ENCODE measurements around the gene CASS4. TPM values are rescaled to one million over a fixed set of nuclear protein-coding genes. Genes with fewer than 3 reads are reported as not detected.

The CASS4 gene
- total RNA-seq, 1 donor from 2014 or later: 1.2 TPM

- peak in 1 of 2 donors; percentile 66 for DNase-seq (ENCODE audit: low read depth in 2 of 2)
Measured at GRCh38 chr20:56443654-56444540, 31.8 kb downstream of the CASS4 start.

- DNase-seq (ENCODE audit: low read depth in 2 of 2): no peak
Measured at GRCh38 chr20:56445130-56445529, 33.1 kb downstream of the CASS4 start.

- DNase-seq (ENCODE audit: low read depth in 2 of 2): no peak
Measured at GRCh38 chr20:56445540-56445939, 33.5 kb downstream of the CASS4 start.

- DNase-seq (ENCODE audit: low read depth in 2 of 2): no peak
Measured at GRCh38 chr20:56447227-56447626, 35.2 kb downstream of the CASS4 start.

- DNase-seq (ENCODE audit: low read depth in 2 of 2): no peak
Measured at GRCh38 chr20:56449459-56449858, 37.4 kb downstream of the CASS4 start.

- DNase-seq (ENCODE audit: low read depth in 2 of 2): no peak
Measured at GRCh38 chr20:56451056-56451765, 39.2 kb downstream of the CASS4 start.

GRCh38 chr20:56453352-56453751 is 41.3 kb downstream of the CASS4 start:
- DNase-seq (ENCODE audit: low read depth in 2 of 2): no peak

- no peak for DNase-seq (ENCODE audit: low read depth in 2 of 2)
Measured at GRCh38 chr20:56454754-56455153, 42.7 kb downstream of the CASS4 start.

GRCh38 chr20:56458206-56458821 is 46.3 kb downstream of the CASS4 start:
- DNase-seq (ENCODE audit: low read depth in 2 of 2): no peak

GRCh38 chr20:56460459-56460858 is 48.4 kb downstream of the CASS4 start:
- DNase-seq (ENCODE audit: low read depth in 2 of 2): no peak

GRCh38 chr20:56461576-56461975 is 49.5 kb downstream of the CASS4 start:
- no peak for DNase-seq (ENCODE audit: low read depth in 2 of 2)

GRCh38 chr20:56463428-56463827 is 51.4 kb downstream of the CASS4 start:
- DNase-seq (ENCODE audit: low read depth in 2 of 2): no peak

- DNase-seq (ENCODE audit: low read depth in 2 of 2): no peak
Measured at GRCh38 chr20:56465997-56466396, 53.9 kb downstream of the CASS4 start.

GRCh38 chr20:56467968-56468315 is 55.9 kb downstream of the CASS4 start:
- no peak for DNase-seq (ENCODE audit: low read depth in 2 of 2)

- peak; percentile 96 to 98 for DNase-seq (ENCODE audit: low read depth in 2 of 2)
Measured at GRCh38 chr20:56468316-56469076, 56.4 kb downstream of the CASS4 start, which contains the start of gene RTF2. Gene RTF2, plus strand, starts transcription at chr20:56468627. Its CDS starts 71 bp downstream, at chr20:56468698.

- peak in 1 of 2 donors; percentile 4 for DNase-seq (ENCODE audit: low read depth in 2 of 2)
Measured at GRCh38 chr20:56469077-56469449, 57.0 kb downstream of the CASS4 start.

GRCh38 chr20:56483970-56484369 is 71.9 kb downstream of the CASS4 start:
- DNase-seq (ENCODE audit: low read depth in 2 of 2): peak in 1 of 2 donors; percentile 5

- no peak for DNase-seq (ENCODE audit: low read depth in 2 of 2)
Measured at GRCh38 chr20:56487216-56487615, 75.2 kb downstream of the CASS4 start.

- no peak for DNase-seq (ENCODE audit: low read depth in 2 of 2)
Measured at GRCh38 chr20:56488566-56488965, 76.5 kb downstream of the CASS4 start.

- DNase-seq (ENCODE audit: low read depth in 2 of 2): no peak
Measured at GRCh38 chr20:56501116-56501515, 89.1 kb downstream of the CASS4 start.

GRCh38 chr20:56503916-56504315 is 91.9 kb downstream of the CASS4 start:
- no peak for DNase-seq (ENCODE audit: low read depth in 2 of 2)
